Measurements from ENCODE around the gene GNAT3. TPM values are rescaled to one million over a fixed set of nuclear protein-coding genes. Genes with fewer than 3 reads are reported as not detected.

The GNAT3 gene
- total and polyA plus RNA-seq, 2 donors from 2014 or later = not detected

DNA sequence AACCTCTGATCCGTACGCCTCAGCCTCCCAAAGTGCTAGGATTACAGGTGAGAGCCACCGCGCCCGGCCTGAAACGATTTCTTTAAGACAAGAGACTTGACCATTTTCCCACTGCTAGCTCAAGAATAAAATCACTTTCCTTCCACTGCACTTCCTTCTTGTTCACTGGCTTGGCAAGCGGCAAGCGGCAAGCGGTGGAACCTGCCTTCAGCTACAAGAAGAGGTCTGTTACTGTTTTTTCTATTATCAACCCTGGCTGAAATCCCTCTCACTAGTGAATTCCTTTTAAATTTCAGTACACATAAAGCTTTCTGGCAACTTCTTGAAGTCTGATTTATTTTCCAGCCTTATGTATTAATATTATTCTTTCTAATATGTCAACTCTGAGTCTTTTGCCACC, 12.8 kb upstream of the GNAT3 start:
- H3K27me3 ChIP-seq (ENCODE audit: control insufficient read depth, insufficient read depth, low read length) = no peaks in the 10 kb centered on the region
- TF ChIP-seq, protein P1, sequence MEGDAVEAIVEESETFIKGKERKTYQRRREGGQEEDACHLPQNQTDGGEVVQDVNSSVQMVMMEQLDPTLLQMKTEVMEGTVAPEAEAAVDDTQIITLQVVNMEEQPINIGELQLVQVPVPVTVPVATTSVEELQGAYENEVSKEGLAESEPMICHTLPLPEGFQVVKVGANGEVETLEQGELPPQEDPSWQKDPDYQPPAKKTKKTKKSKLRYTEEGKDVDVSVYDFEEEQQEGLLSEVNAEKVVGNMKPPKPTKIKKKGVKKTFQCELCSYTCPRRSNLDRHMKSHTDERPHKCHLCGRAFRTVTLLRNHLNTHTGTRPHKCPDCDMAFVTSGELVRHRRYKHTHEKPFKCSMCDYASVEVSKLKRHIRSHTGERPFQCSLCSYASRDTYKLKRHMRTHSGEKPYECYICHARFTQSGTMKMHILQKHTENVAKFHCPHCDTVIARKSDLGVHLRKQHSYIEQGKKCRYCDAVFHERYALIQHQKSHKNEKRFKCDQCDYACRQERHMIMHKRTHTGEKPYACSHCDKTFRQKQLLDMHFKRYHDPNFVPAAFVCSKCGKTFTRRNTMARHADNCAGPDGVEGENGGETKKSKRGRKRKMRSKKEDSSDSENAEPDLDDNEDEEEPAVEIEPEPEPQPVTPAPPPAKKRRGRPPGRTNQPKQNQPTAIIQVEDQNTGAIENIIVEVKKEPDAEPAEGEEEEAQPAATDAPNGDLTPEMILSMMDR (IDR thresholded peaks at IDR 0.05; ENCODE audit: borderline replicate concordance, extremely low read depth, insufficient read depth) = no peak
- no peaks in the 10 kb centered on the region for H3K36me3 ChIP-seq (ENCODE audit: control insufficient read depth in 2 of 3, insufficient read depth in 3 of 3, low read length in 3 of 3)
- no peaks in the 10 kb centered on the region for H3K4me1 ChIP-seq (ENCODE audit: control insufficient read depth in 2 of 3, insufficient read depth in 2 of 3, low read depth in 1 of 3, low read length in 3 of 3)
- FAIRE-seq (no peak), DNase-seq (no peak)
- intact Hi-C loops (cut with DNase I) = no loop called here
- H3K9ac ChIP-seq (ENCODE audit: low read length in 3 of 3) = no peak overlapping the region
- no peak overlapping the region for H3K27ac ChIP-seq (ENCODE audit: low read depth in 2 of 2, low read length in 2 of 2)
- no peaks in the 10 kb centered on the region for H3K9me3 ChIP-seq (ENCODE audit: control insufficient read depth in 2 of 3, insufficient read depth in 1 of 3, low read length in 3 of 3)
- no peak overlapping the region for H3K4me3 ChIP-seq (ENCODE audit: low read length in 3 of 3)

- Histone ChIP-seq H3K36me3 (ENCODE audit: control insufficient read depth in 2 of 3, insufficient read depth in 3 of 3, low read length in 3 of 3) (no peaks in the 10 kb centered on the region), H3K9ac (ENCODE audit: low read length in 3 of 3) (no peak overlapping the region), H3K27me3 (ENCODE audit: control insufficient read depth, insufficient read depth, low read length) (no peaks in the 10 kb centered on the region), H3K27ac (ENCODE audit: low read depth in 2 of 2, low read length in 2 of 2) (no peak overlapping the region), H3K9me3 (ENCODE audit: control insufficient read depth in 2 of 3, insufficient read depth in 1 of 3, low read length in 3 of 3) (no peaks in the 10 kb centered on the region), H3K4me3 (ENCODE audit: low read length in 3 of 3) (no peak overlapping the region), H3K4me1 (ENCODE audit: control insufficient read depth in 2 of 3, insufficient read depth in 2 of 3, low read depth in 1 of 3, low read length in 3 of 3) (peaks cover 0 to 5% (median 3%) of the 10 kb centered on the region in 3 donors)
- no peak for DNase-seq
- intact Hi-C loops (cut with DNase I) = no loop called here
- no peak for FAIRE-seq
- TF ChIP-seq, protein P1 (IDR thresholded peaks at IDR 0.05; ENCODE audit: borderline replicate concordance, extremely low read depth, insufficient read depth) = no peak
These were observed 9.9 kb upstream of the GNAT3 start for GRCh38 chr7:80521809-80522208.

- intact Hi-C loops (cut with DNase I) = no loop called here
- Histone ChIP-seq H3K9ac (ENCODE audit: low read length in 3 of 3) (no peak overlapping the region), H3K4me3 (ENCODE audit: low read length in 3 of 3) (no peak overlapping the region), H3K27me3 (ENCODE audit: control insufficient read depth, insufficient read depth, low read length) (no peaks in the 10 kb centered on the region), H3K9me3 (ENCODE audit: control insufficient read depth in 2 of 3, insufficient read depth in 1 of 3, low read length in 3 of 3) (no peaks in the 10 kb centered on the region), H3K27ac (ENCODE audit: low read depth in 2 of 2, low read length in 2 of 2) (no peak overlapping the region), H3K4me1 (ENCODE audit: control insufficient read depth in 2 of 3, insufficient read depth in 2 of 3, low read depth in 1 of 3, low read length in 3 of 3) (peaks cover 0 to 5% (median 4%) of the 10 kb centered on the region in 3 donors), H3K36me3 (ENCODE audit: control insufficient read depth in 2 of 3, insufficient read depth in 3 of 3, low read length in 3 of 3) (no peaks in the 10 kb centered on the region)
- TF ChIP-seq, protein P1 (IDR thresholded peaks at IDR 0.05; ENCODE audit: borderline replicate concordance, extremely low read depth, insufficient read depth) = no peak
- no peak for DNase-seq
- no peak for FAIRE-seq
These were observed 8.3 kb upstream of the GNAT3 start for GRCh38 chr7:80520199-80520598.

DNA sequence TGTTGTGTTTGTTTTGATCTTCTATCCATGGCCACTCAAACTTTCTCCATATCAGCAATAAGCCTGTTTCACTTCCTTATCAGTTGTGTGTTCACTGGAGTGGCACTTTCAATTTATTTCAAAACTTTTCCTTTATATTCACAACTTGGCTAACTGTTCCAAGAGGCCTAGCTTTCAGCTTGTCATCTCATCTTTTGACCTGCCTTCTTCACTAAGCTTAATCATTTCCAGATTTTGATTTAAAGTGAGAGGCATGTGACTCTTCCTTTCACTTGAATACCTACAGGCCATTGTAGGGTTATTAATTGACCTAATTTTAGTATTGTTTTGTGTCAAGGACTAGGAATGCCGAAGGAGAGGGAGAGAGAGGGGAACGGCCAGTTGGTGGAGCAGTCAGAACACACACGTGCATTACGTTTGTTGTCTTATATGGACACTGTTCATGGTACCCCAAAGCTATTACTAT, 5.5 kb upstream of the GNAT3 start:
- peak overlapping the region in 1 of 2 donors; percentile 14 for H3K27ac ChIP-seq (ENCODE audit: low read depth in 2 of 2, low read length in 2 of 2)
- peak overlapping the region in 1 of 3 donors; percentile 3 for H3K4me3 ChIP-seq (ENCODE audit: low read length in 3 of 3)
- no peak overlapping the region for H3K9ac ChIP-seq (ENCODE audit: low read length in 3 of 3)
- DNase-seq (peak in 2 of 5 donors; percentile 19 to 25), FAIRE-seq (no peak)
- TF ChIP-seq, protein P1 (IDR thresholded peaks at IDR 0.05; ENCODE audit: borderline replicate concordance, extremely low read depth, insufficient read depth) = no peak
- no peaks in the 10 kb centered on the region for H3K27me3 ChIP-seq (ENCODE audit: control insufficient read depth, insufficient read depth, low read length)
- H3K4me1 ChIP-seq (ENCODE audit: control insufficient read depth in 2 of 3, insufficient read depth in 2 of 3, low read depth in 1 of 3, low read length in 3 of 3) = peaks cover 0 to 5% (median 4%) of the 10 kb centered on the region in 3 donors
- intact Hi-C loops (cut with DNase I) = no loop called here
- no peaks in the 10 kb centered on the region for H3K36me3 ChIP-seq (ENCODE audit: control insufficient read depth in 2 of 3, insufficient read depth in 3 of 3, low read length in 3 of 3)
- no peaks in the 10 kb centered on the region for H3K9me3 ChIP-seq (ENCODE audit: control insufficient read depth in 2 of 3, insufficient read depth in 1 of 3, low read length in 3 of 3)
